HUDEP-2 (cell line): ENCODE results near the gene MAP3K14.

Experiments used
- DNase-seq, 76 experiments: peaks; one replicate each; lab custom pipeline; 2025; ENCODE audit not compliant: unreplicated experiment in 76 of 76; lab: John Stamatoyannopoulos, UW

The MAP3K14 gene

DNA sequence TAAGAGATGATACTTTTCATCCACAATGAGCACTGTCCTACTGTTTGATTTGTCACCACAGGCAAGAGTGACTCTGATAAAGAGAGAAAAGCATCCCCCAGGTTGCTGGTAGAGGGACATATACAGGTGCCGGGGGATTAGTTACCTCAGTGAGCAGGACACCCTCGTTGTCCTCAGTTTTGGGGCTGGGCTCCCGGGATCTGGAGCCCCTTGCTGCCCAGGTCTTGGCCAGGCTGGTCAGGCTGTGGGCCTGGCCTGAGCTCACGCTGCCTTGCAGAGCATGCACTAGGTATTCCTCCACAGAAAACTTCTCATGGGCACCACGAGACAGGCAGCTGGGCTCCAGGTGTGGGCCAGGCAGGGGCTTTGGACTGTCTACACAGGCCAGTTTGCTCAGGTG is 30.5 kb downstream of the MAP3K14 start:
- no peak for DNase-seq

DNA sequence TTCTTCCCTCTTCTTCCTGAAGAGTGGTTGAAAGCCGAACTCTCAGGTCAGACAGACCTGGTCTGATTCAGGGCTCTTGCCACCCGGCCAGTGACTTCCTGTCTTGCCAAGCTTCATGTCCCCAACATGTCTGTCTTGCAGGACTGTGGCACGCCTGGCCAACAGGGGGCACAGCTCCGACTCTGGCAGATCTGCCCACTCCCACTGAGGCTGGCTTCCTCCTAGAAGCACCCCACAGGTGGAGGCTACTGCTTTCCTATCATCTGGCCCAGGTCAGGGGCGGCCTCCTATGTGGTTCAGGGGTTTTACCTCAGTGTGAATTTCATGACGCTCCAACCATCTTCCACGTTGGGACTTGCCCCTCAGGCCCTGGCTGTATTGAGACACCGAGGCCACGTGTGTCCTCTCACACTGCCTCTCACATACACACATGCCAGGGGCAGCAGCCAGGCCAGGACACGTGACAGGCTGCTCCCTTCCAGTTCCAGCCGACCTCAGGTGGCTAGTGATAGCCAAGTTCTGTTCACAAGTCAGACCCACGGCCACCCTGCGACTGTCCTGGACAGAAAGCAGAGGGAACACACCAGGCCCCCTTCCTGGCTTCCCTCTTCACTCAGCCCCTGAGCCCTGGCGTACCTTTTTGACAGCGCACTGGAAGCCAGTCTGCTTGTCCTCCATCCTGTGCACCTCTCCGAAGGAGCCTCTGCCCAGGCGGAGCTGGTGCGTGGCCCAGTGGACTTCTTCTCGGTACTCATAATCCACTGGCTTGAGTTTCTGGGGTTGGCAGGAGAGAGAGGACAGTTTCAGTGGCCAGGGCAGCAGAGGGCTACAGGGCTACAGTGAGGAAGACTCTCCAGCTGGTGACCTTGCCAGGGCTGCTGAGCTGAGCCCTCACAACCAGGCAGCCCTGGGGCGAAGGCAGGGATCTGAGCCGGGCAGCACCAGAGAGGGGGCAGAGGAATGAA is 32.4 kb downstream of the MAP3K14 start:
- peak in 12 of 76 experiments; percentile 4 to 41 (median 18) for DNase-seq

DNA sequence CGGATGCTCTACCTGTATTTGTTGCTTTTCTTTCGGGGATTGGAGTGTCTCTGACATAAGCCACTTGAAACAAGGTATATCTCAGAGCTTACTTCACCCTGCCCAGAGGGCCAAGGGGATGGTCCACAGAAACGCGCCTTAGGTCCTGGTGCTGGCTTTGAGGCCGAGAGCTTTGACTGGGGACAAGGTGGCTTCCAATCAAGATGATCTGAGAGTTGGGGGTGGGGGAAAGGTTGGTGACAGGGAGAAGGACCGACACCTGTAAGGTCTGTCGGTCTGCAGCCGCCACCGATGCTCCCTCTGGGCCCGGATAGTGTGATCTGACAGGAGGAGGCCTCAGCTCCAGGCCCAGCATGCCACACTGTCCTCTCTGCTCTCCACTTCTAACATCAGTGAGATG is 33.1 kb downstream of the MAP3K14 start:
- no peak for DNase-seq

DNA sequence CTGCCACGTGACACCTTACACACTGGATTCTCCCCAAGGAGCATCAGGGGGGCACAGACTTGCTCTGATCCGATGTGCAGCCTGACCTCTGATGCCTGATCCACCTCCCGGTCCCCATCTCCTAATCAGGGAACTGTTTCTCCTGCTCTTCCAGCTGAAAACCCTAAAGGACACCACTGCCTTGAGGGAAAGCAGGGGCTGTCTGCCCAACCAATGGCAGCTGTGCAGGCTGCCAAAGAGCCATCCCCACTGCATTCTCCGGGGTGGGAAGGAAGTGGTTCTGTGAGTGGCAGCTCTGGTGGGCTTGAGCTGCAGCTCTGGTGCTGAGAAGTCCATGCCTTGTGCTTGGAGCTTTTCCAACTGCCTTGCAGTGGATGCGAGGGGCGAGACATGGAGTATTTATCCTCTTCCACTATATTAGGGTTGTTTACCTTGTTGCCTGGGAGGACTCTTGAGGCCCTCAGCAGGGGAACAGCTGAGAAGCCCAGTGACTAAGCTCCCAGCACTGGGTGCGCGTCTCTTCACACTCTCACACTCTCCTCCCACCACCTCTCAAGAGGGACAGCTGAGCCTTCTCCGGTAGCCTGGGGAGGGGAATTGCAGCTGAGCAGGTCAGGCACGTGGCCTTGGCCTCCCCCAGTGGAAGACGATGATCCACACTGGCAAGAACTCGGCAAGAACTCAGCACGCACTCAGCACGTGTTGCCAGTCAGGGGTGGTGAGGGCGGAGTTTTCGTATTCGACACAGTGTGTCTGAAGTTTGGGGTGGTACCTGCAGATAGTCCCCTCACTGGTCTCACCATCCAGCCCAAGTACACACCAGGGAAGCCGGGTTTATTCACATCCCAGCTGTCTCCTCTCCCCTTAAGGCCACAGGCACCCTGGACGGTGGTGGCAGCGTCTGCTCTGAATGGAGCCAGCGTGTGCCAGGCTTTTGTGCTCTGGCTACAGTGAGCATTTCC is 33.9 kb downstream of the MAP3K14 start:
- DNase-seq: no peak

GRCh38 chr17:45279898-45280297 is 36.9 kb downstream of the MAP3K14 start:
- no peak for DNase-seq

DNA sequence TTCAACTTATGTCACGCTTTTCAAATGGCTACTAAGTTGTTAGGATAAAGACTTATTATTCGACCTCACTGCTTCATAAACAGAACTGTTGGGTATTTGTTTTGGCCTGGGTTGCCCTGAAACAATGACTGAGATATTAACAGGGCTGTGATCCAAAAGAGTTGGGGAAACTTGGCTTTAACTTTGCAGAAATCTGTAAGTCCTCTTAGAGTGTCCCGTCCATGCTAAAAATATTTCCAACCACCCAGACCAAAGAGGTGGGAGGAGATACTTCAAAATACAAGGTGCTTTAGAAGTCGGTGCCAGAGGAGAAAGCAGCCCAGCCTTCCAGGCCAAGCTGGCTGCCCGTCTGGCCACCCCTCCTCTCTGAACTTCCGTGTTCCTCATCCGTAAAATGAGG is 38.8 kb downstream of the MAP3K14 start:
- DNase-seq: no peak

DNA sequence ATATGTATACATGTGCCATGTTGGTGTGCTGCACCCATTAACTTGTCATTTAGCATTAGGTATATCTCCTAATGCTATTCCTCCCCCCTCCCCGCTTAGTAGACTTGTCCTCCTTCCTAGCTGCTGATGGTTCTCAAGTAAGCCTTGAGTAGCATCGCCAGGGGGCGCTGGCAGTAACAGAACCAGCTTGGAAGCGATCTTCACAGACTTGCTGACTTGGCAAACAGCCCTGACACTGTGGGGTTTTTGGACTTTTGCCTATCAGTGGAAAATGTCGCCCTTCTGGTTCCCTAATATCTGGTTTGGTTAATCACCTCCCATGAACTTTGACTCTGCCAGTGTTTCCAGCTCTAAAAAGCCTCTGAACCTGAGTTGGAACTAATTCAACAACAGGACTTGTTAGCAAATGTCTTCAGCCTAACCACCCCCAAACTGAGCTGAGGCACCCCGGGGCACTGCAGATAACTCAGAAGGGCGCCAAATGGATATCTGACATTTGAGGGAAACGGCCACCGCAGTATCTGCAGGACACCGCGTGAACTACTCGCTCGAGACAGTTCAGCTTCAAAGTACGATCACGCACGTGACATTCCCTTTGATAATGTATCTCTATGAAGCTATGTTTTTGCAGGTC is 39.5 kb downstream of the MAP3K14 start:
- DNase-seq: peak in 75 of 76 experiments; percentile 15 to 95 (median 89)

GRCh38 chr17:45276031-45276430 is 40.8 kb downstream of the MAP3K14 start:
- DNase-seq: no peak

DNA sequence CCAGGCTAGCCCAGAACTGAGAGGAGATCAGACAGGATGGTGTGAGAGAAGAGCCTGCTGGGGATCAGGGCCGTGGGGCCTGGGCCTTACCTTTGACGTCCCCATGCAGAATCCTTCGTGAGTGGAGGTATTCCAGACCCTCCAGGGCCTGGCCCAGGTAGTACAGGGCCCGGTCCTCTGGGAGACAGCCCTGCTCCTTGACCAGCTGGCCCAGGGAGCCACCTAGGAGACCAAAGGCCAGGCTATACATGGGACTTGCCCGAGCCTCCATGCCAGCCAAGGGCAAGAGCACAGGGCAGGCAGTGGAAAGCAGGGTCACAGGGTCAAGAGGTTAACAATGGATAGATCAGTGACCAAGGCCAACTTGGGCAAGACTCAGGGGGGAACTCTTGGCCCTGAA is 42.8 kb downstream of the MAP3K14 start:
- DNase-seq: no peak

GRCh38 chr17:45273551-45273957 is 43.3 kb downstream of the MAP3K14 start:
- no peak for DNase-seq

GRCh38 chr17:45271603-45272002 is 45.2 kb downstream of the MAP3K14 start:
- no peak for DNase-seq

DNA sequence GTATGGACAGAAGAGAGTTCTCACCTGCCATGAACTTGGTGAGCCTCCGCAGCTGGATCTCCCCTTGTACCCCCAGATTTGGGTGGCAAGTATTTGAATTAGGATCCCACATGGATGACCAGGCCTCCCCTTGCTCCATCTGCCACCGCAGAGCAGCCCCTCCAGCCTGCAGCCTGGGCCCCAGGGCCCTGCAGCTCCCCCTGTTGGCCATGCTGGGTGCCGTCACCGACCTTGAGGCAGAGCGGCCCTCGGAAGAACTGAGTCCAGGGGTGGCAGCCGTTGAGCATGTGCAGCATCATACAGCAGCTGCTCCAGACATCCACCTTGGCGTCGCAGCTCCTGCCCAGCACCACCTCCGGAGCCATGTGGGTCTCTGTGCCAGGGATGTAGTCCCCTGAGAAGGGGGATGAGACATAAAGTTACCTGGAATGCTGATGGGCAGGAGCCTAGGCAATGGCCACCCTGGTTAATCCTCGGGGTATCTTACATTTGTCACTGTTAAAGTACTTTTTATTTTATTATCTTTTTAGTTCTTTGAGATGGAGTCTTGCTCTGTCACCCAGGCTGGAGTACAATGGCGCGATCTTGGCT is 45.9 kb downstream of the MAP3K14 start:
- DNase-seq: peak in 31 of 76 experiments; percentile 4 to 59 (median 26)

GRCh38 chr17:45269912-45270311 is 46.9 kb downstream of the MAP3K14 start:
- no peak for DNase-seq

DNA sequence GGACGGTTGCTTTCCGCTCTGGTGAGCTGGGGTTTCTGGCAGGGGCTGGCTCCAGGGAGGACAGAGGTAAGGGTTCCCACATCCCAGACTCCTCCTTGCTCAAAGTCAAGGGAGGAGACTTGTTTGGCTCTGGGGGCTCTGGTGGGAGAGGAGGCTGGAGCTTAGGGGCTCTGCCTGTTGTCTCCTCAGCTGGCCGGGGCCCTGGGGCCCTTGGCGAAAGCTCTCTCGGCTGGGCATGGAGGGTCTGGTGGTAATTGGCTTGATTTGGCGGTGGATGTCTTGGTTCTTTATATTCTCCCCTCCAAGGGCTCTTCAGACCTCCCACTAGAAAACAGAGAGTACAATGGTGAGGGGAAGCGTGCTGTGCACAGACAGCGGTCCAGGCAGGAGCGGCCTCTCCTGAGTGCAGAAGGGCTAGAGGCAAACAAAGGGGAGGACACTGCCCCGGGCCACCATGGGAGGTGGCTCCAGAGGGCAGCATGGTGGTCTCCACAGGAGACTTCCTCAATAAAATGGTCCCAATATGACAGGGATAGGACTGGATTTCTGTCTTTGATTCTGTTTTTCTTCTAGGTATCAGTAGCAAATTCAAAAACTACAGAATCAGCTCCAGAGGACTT is 49.3 kb downstream of the MAP3K14 start:
- DNase-seq: no peak

GRCh38 chr17:45266372-45266926 is 50.4 kb downstream of the MAP3K14 start:
- no peak for DNase-seq

DNA sequence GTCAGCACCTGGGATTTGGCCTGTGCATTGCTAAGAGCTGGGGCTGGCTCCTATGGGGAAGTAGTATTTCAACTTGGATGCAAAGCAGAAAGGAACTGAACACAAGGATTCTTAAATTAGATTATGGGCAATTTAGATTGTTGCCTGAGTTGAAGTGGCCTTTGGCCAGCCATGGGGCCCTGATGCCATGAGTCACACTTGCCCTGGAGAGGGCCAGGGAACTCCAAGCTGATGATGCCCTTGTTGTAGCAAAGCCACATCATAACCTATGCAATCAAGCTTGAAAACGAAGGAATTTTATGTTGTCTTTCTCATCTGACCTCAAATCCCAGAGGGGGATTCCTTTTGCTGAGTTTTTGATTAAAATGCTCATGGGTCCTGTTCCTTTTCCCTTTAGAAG is 51.0 kb downstream of the MAP3K14 start:
- DNase-seq: peak in 7 of 76 experiments; percentile 7 to 32 (median 15)

- DNase-seq: no peak
Observed at GRCh38 chr17:45264988-45265387, 51.8 kb downstream of the MAP3K14 start.

DNA sequence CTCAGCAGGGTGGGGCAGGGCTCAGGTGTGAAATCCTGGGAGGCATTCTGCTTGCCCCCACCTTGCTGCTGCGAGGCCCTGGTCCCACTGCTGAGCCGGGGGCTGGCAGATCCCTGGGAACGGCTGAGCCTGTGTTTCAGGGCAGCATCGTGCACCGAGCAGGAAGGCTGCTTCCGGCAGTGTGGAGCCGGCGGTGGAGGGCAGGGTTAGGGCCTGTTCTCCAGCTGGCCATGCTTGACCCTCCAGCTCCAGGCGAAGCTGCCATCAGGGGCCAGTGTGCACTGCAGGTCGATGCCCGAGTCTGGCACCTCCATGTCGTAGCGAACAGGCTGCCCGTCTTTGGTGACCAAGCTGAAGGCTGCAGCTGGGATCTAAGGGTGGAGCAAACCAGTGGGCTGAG is 52.4 kb downstream of the MAP3K14 start:
- DNase-seq: no peak

GRCh38 chr17:45263477-45263860 is 53.4 kb downstream of the MAP3K14 start:
- DNase-seq: no peak
